ENCODE data around the gene NLRP4.
"Not testable (repeated sequence)": the region's sequence is repeated elsewhere in the genome, so short reads cannot be mapped to it uniquely, and the experiment has no call there.

NLRP4 gene

GRCh38 chr19:55898911-55899310 lies 62.6 kb downstream of the NLRP4 start:
- DNase-seq (ENCODE audit: low read depth) = no peak

- no peak for DNase-seq (ENCODE audit: low read depth)
Observed at GRCh38 chr19:55901369-55902079, 65.2 kb downstream of the NLRP4 start.

GRCh38 chr19:55902080-55902751 lies 65.9 kb downstream of the NLRP4 start:
- DNase-seq (ENCODE audit: low read depth) = no peak

GRCh38 chr19:55907286-55907685 lies 70.9 kb downstream of the NLRP4 start:
- DNase-seq (ENCODE audit: low read depth) = no peak

GRCh38 chr19:55907746-55908145 lies 71.4 kb downstream of the NLRP4 start:
- DNase-seq (ENCODE audit: low read depth) = no peak

GRCh38 chr19:55909801-55910200 lies 73.5 kb downstream of the NLRP4 start:
- DNase-seq (ENCODE audit: low read depth) = no peak

- DNase-seq (ENCODE audit: low read depth) = no peak
Observed at GRCh38 chr19:55912916-55913315, 76.6 kb downstream of the NLRP4 start.

GRCh38 chr19:55913643-55914268 lies 77.4 kb downstream of the NLRP4 start:
- DNase-seq (ENCODE audit: low read depth) = no peak

GRCh38 chr19:55923556-55923955 lies 87.2 kb downstream of the NLRP4 start:
- DNase-seq (ENCODE audit: low read depth) = no peak

- DNase-seq (ENCODE audit: low read depth) = no peak
Observed at GRCh38 chr19:55927991-55928390, 91.7 kb downstream of the NLRP4 start.

- not testable (repeated sequence) for DNase-seq (ENCODE audit: low read depth)
Observed at GRCh38 chr19:55929258-55929657, 92.9 kb downstream of the NLRP4 start.

- DNase-seq (ENCODE audit: low read depth) = no peak
Observed at GRCh38 chr19:55930996-55931515, 94.7 kb downstream of the NLRP4 start.
